K562 (cell line): ENCODE results near the gene ASF1B. TPM values are rescaled to one million over a fixed set of nuclear protein-coding genes. Genes with fewer than 3 reads are reported as not detected.

ENCODE experiments used
- ATAC-seq: fragments of 200-7000 bp; cut with Tn5 transposase; 3 replicates; pipeline ENCODE4 v1.9.1; 2020; ENCODE audit warnings: moderate library complexity
- BruUV-seq: library from RNA; stranded (reverse); fragments of 400-500 nt; replicated peaks from 2 replicates; lab custom pipeline; 2021; lab: Mats Ljungman, UMichigan
- CTCF ChIA-PET: fragments of 300-600 bp; formaldehyde crosslinking; extraction: SDS; loops from one replicate; lab custom pipeline; 2021; ENCODE audit warnings: low intra/inter-chr PET ratio; lab: Yijun Ruan, JAX
- POLR2A ChIA-PET: fragments of 300-600, 350-650 bp; sonication (Branson Sonifier 250); formaldehyde crosslinking; extraction: SDS; loops from one replicate; lab custom pipeline; 2021; ENCODE audit warnings: antibody characterized with exemption, inconsistent platforms; lab: Yijun Ruan, JAX
- DNase-seq, 4 experiments: peaks; one replicate each; pipeline versions ENCODE4 v3.0.0 to v3.0.0-alpha.2; 2011 to 2018; ENCODE audit warnings: low spot score in 3 of 4, mixed read lengths in 3 of 4; ENCODE audit errors: extremely low read depth in 1 of 4
- FAIRE-seq: peaks from 2 replicates; lab custom pipeline; 2011; peaks lifted over from hg19 to GRCh38; lab: Jason Lieb, UNC
- H2AFZ ChIP-seq: 2 replicates; pipeline ENCODE4 v1.6.0; 2011; ENCODE audit warnings: low read depth, low read length, control low read depth, inconsistent platforms
- H3K27ac ChIP-seq: fragments of 200-600 bp; 3 replicates; pipeline ENCODE4 v1.8.0; 2011; ENCODE audit warnings: low read depth, mild to moderate bottlenecking, control low read depth, inconsistent platforms, low read length, moderate library complexity, mixed read lengths; ENCODE audit errors: extremely low read depth
- H3K27me3 ChIP-seq, 2 experiments: fragments of 300-600 bp in 1 of 2; 2 replicates in 1 of 2; 3 replicates in 1 of 2; pipeline versions ENCODE4 v1.6.0 to v1.8.0; 2011; ENCODE audit warnings: inconsistent platforms in 2 of 2, low read length in 2 of 2, mild to moderate bottlenecking in 1 of 2, mixed read lengths in 1 of 2, moderate library complexity in 1 of 2; ENCODE audit not compliant: control insufficient read depth in 2 of 2, insufficient read depth in 2 of 2
- H3K36me3 ChIP-seq: fragments of 300-600 bp; 3 replicates; pipeline ENCODE4 v1.8.0; 2011; ENCODE audit warnings: mild to moderate bottlenecking, low read length, inconsistent platforms; ENCODE audit not compliant: control insufficient read depth, insufficient read depth
- H3K4me1 ChIP-seq, 2 experiments: fragments of 200-600 bp in 1 of 2; replicated peaks in 1 of 2; 2 replicates in 1 of 2; 3 replicates in 1 of 2; pipeline versions ENCODE4 v1.5.1 to v1.8.0; 2011; ENCODE audit warnings: inconsistent platforms in 2 of 2, low read length in 2 of 2, mild to moderate bottlenecking in 1 of 2, mixed read lengths in 1 of 2, moderate library complexity in 1 of 2; ENCODE audit not compliant: control insufficient read depth in 2 of 2, insufficient read depth in 2 of 2
- H3K4me2 ChIP-seq: 2 replicates; pipeline ENCODE4 v1.6.1; 2011; ENCODE audit warnings: low read length, control low read depth, inconsistent platforms, mixed read lengths; ENCODE audit not compliant: insufficient read depth
- H3K4me3 ChIP-seq: fragments of 200-600 bp; sonication (generic), shearing (Covaris generic); 2 replicates; pipeline ENCODE4 v1.5.1; 2016; ENCODE audit warnings: control low read depth, inconsistent platforms
- H3K79me2 ChIP-seq: fragments of 200-600 bp; 3 replicates; pipeline ENCODE4 v1.8.0; 2011; ENCODE audit warnings: low read length, inconsistent platforms; ENCODE audit not compliant: control insufficient read depth, insufficient read depth
- H3K9ac ChIP-seq, 2 experiments: 2 replicates each; pipeline versions ENCODE4 v1.6.0 to v1.6.1; 2011; ENCODE audit warnings: low read depth in 2 of 2, low read length in 2 of 2, control low read depth in 1 of 2, inconsistent platforms in 1 of 2, mild to moderate bottlenecking in 1 of 2, mixed read lengths in 1 of 2; ENCODE audit not compliant: insufficient read depth in 1 of 2
- H3K9me1 ChIP-seq: one replicate; pipeline ENCODE4 v1.6.0; 2011; ENCODE audit warnings: inconsistent platforms, mild to moderate bottlenecking, low read length, moderate library complexity; ENCODE audit not compliant: control insufficient read depth, insufficient read depth
- H3K9me3 ChIP-seq: replicated peaks from 2 replicates; pipeline ENCODE4 v1.5.1; 2011; ENCODE audit warnings: low read depth, low read length, inconsistent platforms; ENCODE audit not compliant: control insufficient read depth, insufficient read depth
- H4K20me1 ChIP-seq: replicated peaks from 2 replicates; pipeline ENCODE4 v1.6.1; 2011; ENCODE audit warnings: low read length, inconsistent platforms, mixed read lengths; ENCODE audit not compliant: control insufficient read depth, insufficient read depth
- CAMTA2 ChIP-seq: fragments of 250-450 bp; sonication (Bioruptor Pico); conservative IDR thresholded peaks from 2 replicates; pipeline ENCODE4 v1.5.1; 2022
- DPF2 ChIP-seq: fragments of 450-650 bp; IDR thresholded peaks from 2 replicates; pipeline ENCODE4 v1.6.1; 2016
- RNF2 ChIP-seq: sonication (generic); IDR thresholded peaks from 2 replicates; pipeline ENCODE4 v1.6.1; 2016
- SNIP1 ChIP-seq: fragments of 450-650 bp; IDR thresholded peaks from 2 replicates; pipeline ENCODE4 v1.7.1; 2017; ENCODE audit warnings: low read depth, mild to moderate bottlenecking
- ZKSCAN1 ChIP-seq: fragments of 150-350 bp; IDR thresholded peaks from 2 replicates; pipeline ENCODE4 v1.6.1; 2016; ENCODE audit warnings: low read depth, low read length
- WGBS: fragments of 100-300 bp; shearing (Covaris generic); methylation state at CpG from one replicate; pipeline ENCODE4 v1.1.6; 2016; ENCODE audit warnings: low coverage, mixed read lengths; ENCODE audit not compliant: insufficient coverage; ENCODE audit errors: missing lambda C conversion rate; 5-methylcytosine and 5-hydroxymethylcytosine counted together
- in situ Hi-C: fragments of 300-500 bp; cut with MboI; formaldehyde crosslinking; loops from 4 replicates; pipeline ENCODE4 v1.15.0; 2018; ENCODE audit warnings: inconsistent platforms, mixed read lengths
- intact Hi-C: fragments of 100-400 bp; cut with micrococcal nuclease; formaldehyde crosslinking; loops from 2 replicates; pipeline ENCODE4 v1.14.2; 2022
- polyA plus RNA-seq, 8 experiments: library from polyadenylated mRNA; depleted of rRNA in 4 of 8; stranded (reverse) in 5 of 8; unstranded in 3 of 8; fragments of >200 nt; fragmentation: Nextera tagmentation in 2 of 8; fragmentation: Illumina TruSeq in 1 of 8; extraction: Ambion mirVana in 2 of 8; extraction: Trizol in 1 of 8; gene quantifications; 2 replicates each; pipeline versions ENCODE4 v1.2.1 to v1.2.3, GENCODE V29; 2011 to 2014; ENCODE audit warnings: inconsistent platforms in 1 of 8, missing spikeins in 1 of 8
- total RNA-seq, 7 experiments: library from RNA; depleted of rRNA in 6 of 7; stranded (reverse); fragments of >200 nt in 6 of 7; fragmentation: Illumina TruSeq in 2 of 7; extraction: Trizol in 2 of 7; gene quantifications; 2 replicates each; pipeline versions ENCODE4 v1.2.1 to v1.2.3, GENCODE V29; 2011 to 2021; ENCODE audit warnings: low replicate concordance in 1 of 7
- TF ChIP-seq, protein P1 (sequence below): sonication (generic); formaldehyde crosslinking; IDR thresholded peaks from 2 replicates; pipeline ENCODE4 v1.8.1; 2023; ENCODE audit warnings: mild to moderate bottlenecking, missing genetic modification reagents, moderate library complexity
- TF ChIP-seq, protein P2 (sequence below): fragments of 450-650 bp; IDR thresholded peaks from 2 replicates; pipeline ENCODE4 v1.6.1; 2016; ENCODE audit warnings: missing biosample characterization, missing genetic modification characterization

The ASF1B gene
- total and polyA plus RNA-seq, 9 of the 15 experiments (the other 6 are each of a cell fraction or from before 2014, with no cell fraction given), result 6.0 to 69.4 (median 53.3) TPM

DNA sequence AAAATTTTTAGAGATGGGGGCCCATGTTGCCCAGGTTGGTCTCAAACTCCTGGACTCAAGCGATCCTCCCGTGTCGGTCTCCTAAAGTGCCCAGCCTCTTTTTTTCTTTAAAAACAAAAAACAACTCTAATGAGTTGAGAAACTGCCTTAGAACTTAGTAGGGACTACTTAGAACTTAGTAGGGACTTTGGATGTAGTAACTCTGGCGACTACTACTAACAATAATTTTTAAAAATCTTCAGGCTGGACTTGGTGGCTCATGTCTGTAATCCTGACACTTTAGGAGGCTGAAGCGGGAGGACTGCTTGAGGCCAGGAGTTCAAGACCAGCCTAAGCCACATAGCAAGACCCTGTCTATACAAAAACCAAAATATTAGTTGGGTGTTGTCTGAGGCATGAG, 50.3 kb downstream of the ASF1B start:
- no peak overlapping the region; the same call in 2 of the 3 replicates for H3K27ac ChIP-seq
- TF ChIP-seq DPF2 (0 out of 2 replicates have a peak, but pooled peaks have one; percentile 3), CAMTA2 (CRISPR knock-in tag) (no peak), SNIP1 (no peak), ZKSCAN1 (peak; percentile 80; the same call in 1 of the 2 replicates), RNF2 (no peak)
- TF ChIP-seq, protein P1, sequence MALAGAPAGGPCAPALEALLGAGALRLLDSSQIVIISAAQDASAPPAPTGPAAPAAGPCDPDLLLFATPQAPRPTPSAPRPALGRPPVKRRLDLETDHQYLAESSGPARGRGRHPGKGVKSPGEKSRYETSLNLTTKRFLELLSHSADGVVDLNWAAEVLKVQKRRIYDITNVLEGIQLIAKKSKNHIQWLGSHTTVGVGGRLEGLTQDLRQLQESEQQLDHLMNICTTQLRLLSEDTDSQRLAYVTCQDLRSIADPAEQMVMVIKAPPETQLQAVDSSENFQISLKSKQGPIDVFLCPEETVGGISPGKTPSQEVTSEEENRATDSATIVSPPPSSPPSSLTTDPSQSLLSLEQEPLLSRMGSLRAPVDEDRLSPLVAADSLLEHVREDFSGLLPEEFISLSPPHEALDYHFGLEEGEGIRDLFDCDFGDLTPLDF (CRISPR knock-in tag), result no peak
- TF ChIP-seq, protein P2, sequence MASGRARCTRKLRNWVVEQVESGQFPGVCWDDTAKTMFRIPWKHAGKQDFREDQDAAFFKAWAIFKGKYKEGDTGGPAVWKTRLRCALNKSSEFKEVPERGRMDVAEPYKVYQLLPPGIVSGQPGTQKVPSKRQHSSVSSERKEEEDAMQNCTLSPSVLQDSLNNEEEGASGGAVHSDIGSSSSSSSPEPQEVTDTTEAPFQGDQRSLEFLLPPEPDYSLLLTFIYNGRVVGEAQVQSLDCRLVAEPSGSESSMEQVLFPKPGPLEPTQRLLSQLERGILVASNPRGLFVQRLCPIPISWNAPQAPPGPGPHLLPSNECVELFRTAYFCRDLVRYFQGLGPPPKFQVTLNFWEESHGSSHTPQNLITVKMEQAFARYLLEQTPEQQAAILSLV (tag), result no peak
- H3K9me1 ChIP-seq, result no peaks in the 10 kb centered on the region
- peak overlapping the region; percentile 81 for H3K4me2 ChIP-seq
- in situ Hi-C loops (no loop called here), intact Hi-C loops (no loop called here)
- FAIRE-seq, result no peak
- no peaks in the 10 kb centered on the region for H3K27me3 ChIP-seq
- CTCF ChIA-PET, result no interaction called here
- ATAC-seq, result no peak
- WGBS, result 28% methylated on average over 5 of the region's 5 CpGs
- no peaks in the 10 kb centered on the region for H4K20me1 ChIP-seq
- H3K4me1 ChIP-seq, result peaks cover 15 to 42% of the 10 kb centered on the region in 2 experiments; a peak in 4 of 5 replicates
- no peak for DNase-seq
- H3K79me2 ChIP-seq, result peaks cover 13% of the 10 kb centered on the region
- H3K36me3 ChIP-seq, result peaks cover 25% of the 10 kb centered on the region; the same call in 2 of the 3 replicates
- H3K4me3 ChIP-seq, result peak overlapping the region; percentile 48
- H3K9me3 ChIP-seq, result no peaks in the 10 kb centered on the region
- no TSS peak for BruUV-seq
- POLR2A ChIA-PET, result no interaction called here
- H2AFZ ChIP-seq, result peak overlapping the region; percentile 79; the same call in 1 of the 2 replicates
- peak overlapping the region; percentile 17 to 90; a peak in 2 of 4 replicates for H3K9ac ChIP-seq
